Mammary epithelial cell (primary cell): Measurements from ENCODE around the gene ARID3A.

Experiments used
- CTCF ChIP-seq, 2 donors: IDR thresholded peaks in 1 of 2; conservative IDR thresholded peaks in 1 of 2; 2 replicates each; pipeline ENCODE4 v1.5.1; 2011 to 2012; ENCODE audit warnings: inconsistent platforms in 2 of 2, low read length in 2 of 2, mild to moderate bottlenecking in 2 of 2, control low read depth in 1 of 2, low read depth in 1 of 2; ENCODE audit not compliant: insufficient read depth in 1 of 2; ENCODE audit errors: extremely low read depth in 1 of 2
- EZH2 ChIP-seq: IDR thresholded peaks from 2 replicates; pipeline ENCODE4 v1.6.1; 2012; ENCODE audit warnings: low read length, inconsistent platforms, borderline replicate concordance

- no peak for TF ChIP-seq CTCF (conservative IDR thresholded peaks at IDR 0.05 in 1 of 2, IDR thresholded peaks at IDR 0.05 in 1 of 2; ENCODE audit: extremely low read depth in 1 of 2, insufficient read depth in 1 of 2, low read depth in 1 of 2, low read length in 2 of 2)
- TF ChIP-seq EZH2 = no peak
Observed at GRCh38 chr19:906480-906879, 19.4 kb upstream of the ARID3A start.
